H1 (cell line): Measurements from ENCODE around the gene RSKR. TPM values are rescaled to one million over a fixed set of nuclear protein-coding genes. Genes with fewer than 3 reads are reported as not detected.

Experiments used
- ASH2L ChIP-seq: fragments of 200-600, 300-600 bp; sonication (generic); IDR thresholded peaks from one replicate; pipeline ENCODE4 v1.7.1; 2017; ENCODE audit warnings: low read length
- CEBPB ChIP-seq: IDR thresholded peaks from 2 replicates; pipeline ENCODE4 v1.6.1; 2012; ENCODE audit warnings: low read depth, low read length
- HDAC6 ChIP-seq: IDR thresholded peaks from one replicate; pipeline ENCODE4 v1.7.1; 2012; ENCODE audit warnings: low read depth, mild to moderate bottlenecking, inconsistent platforms, low read length, moderate library complexity
- JUN ChIP-seq: IDR thresholded peaks from 2 replicates; pipeline ENCODE4 v1.6.1; 2011; ENCODE audit warnings: low read depth, mild to moderate bottlenecking, improper control_type of control experiment, low read length
- PHF8 ChIP-seq: fragments of 200-600 bp; sonication (generic); conservative IDR thresholded peaks from 2 replicates; pipeline ENCODE4 v1.7.1; 2012; ENCODE audit warnings: low read depth, mild to moderate bottlenecking, inconsistent platforms, low read length, moderate library complexity
- RFX5 ChIP-seq: IDR thresholded peaks from 2 replicates; pipeline ENCODE4 v1.6.1; 2011; ENCODE audit warnings: low read depth, low read length, improper control_type of control experiment, borderline replicate concordance
- RNF2 ChIP-seq: fragments of 200-900, 300-1000 bp; sonication (generic); IDR thresholded peaks from 2 replicates; pipeline ENCODE4 v1.7.1; 2016; ENCODE audit warnings: borderline replicate concordance, low read depth, mild to moderate bottlenecking, antibody characterized with exemption, low read length; ENCODE audit not compliant: poor library complexity, severe bottlenecking; ENCODE audit errors: missing control alignments
- SIN3A ChIP-seq, 2 experiments: IDR thresholded peaks in 1 of 2; conservative IDR thresholded peaks in 1 of 2; 2 replicates each; pipeline ENCODE4 v1.6.1; 2011 to 2012; ENCODE audit warnings: low read length in 2 of 2, improper control_type of control experiment in 1 of 2, low read depth in 1 of 2, mild to moderate bottlenecking in 1 of 2
- TAF7 ChIP-seq: optimal IDR thresholded peaks from 2 replicates; pipeline ENCODE3; 2011; ENCODE audit warnings: low read depth, mild to moderate bottlenecking, inconsistent platforms, low read length, moderate library complexity, borderline replicate concordance
- polyA plus RNA-seq, 7 experiments: library from polyadenylated mRNA; depleted of rRNA in 3 of 7; stranded (reverse) in 5 of 7; unstranded in 2 of 7; fragments of >200 nt in 5 of 7; fragments of 200-250 nt in 2 of 7; gene quantifications; 1 replicate in 5 of 7; 2 replicates in 1 of 7; 4 replicates in 1 of 7; pipeline versions ENCODE4 v1.2.1 to v1.2.3, GENCODE V29; 2011 to 2013; ENCODE audit warnings: missing spikeins in 2 of 7, mixed read lengths in 2 of 7
- total RNA-seq: library from RNA; stranded (reverse); fragmentation: NEBNext Ultra II Directional; extraction: Animal tissue kit (Norgen Biotek cat#: 25700); gene quantifications from 2 replicates; pipeline ENCODE4 v1.2.1, GENCODE V29; 2021

RSKR gene
- total and polyA plus RNA-seq, 2 of the 8 experiments (the other 6 are each of a cell fraction or from before 2014, with no cell fraction given): 24.1 to 28.5 TPM

DNA sequence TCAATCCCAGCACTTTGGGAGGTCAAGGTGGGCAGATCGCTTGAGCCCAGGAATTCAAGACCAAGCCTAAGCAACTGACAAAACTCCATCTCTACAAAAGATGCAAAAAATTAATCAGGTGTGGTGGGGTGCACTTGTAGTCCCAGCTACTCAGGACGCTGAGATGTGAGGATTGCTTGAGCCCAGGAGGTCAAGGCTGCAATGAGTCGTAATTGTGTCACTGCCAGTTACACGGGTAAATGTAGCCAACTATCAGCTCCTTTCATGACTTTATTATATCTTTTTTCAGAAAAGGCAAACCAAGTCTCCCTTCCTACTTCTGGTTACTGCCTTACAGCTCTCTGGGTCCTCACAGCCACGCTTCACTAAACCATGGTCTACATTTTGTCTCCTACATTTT lies 43.8 kb upstream of the RSKR start (continued):
- TF ChIP-seq CEBPB (no peak), ASH2L (no peak), JUN (no peak), PHF8 (no peak), RFX5 (no peak), HDAC6 (no peak), SIN3A (conservative IDR thresholded peaks at IDR 0.05 in 1 of 2, IDR thresholded peaks at IDR 0.05 in 1 of 2; ENCODE audit: low read depth in 1 of 2, low read length in 2 of 2) (no peak), TAF7 (no peak), RNF2 (no peak)
